Stimulated activated CD4-positive, alpha-beta T cell treated with anti-CD3 and anti-CD28 coated beads, Interleukin-4, amount 100 ng/mL, for 48 hours (primary cell): ENCODE measurements around the gene EHMT1.
A peak's percentile ranks its signal among the peaks of the same experiment; 100 is the strongest.
"Not testable (repeated sequence)": the region's sequence is repeated elsewhere in the genome, so short reads cannot be mapped to it uniquely, and the experiment has no call there.

ENCODE experiments used
- DNase-seq, 2 donors: peaks; one replicate each; pipeline ENCODE4 v3.0.0-alpha.2; 2020; ENCODE audit warnings: low read depth in 2 of 2

Gene EHMT1

DNA sequence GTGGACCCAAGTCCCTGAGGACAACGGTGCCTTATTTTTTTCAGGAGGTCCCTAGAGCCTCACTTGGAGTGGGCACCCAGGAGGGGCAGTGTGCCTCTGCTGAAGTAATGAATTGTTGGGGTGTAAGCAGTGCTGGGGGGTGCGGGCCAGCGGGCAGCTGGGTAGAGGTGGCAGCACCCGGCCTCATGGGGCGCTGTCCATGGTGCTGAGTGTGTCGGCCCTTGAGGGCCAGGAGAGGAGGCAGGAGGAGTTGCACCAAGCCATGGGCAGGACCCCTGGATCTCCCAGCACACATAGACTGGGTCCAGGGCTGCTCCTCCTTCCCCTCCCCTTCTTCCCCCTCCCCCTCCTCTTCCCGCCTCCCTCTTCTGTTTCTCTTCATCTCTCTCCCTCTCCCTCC is 265.7 kb downstream of the EHMT1 start:
- peak in 1 of 2 donors; percentile 21 for DNase-seq

DNA sequence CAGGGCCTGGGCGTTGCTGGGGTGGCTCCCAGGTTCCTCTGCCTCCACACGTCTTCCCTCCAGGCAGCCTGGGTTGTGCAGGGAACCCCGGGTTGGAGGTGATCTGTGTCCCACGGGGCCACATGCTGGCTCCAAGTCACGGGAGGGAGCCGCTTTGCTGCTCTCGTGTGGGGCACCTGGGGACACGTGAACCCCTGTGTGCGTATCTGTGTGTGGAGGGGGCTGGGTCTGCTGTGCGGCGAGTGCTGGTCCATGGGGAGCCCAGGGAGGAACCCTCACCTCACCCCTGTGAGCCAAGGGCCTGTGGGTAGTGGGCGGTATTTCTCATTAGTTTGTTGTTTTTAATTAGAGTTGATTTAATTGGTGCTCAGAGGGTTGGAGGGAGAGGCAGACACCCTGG is 266.3 kb downstream of the EHMT1 start:
- DNase-seq = not testable (repeated sequence)
